ENCODE data around the gene GRIA4.

Gene GRIA4

DNA sequence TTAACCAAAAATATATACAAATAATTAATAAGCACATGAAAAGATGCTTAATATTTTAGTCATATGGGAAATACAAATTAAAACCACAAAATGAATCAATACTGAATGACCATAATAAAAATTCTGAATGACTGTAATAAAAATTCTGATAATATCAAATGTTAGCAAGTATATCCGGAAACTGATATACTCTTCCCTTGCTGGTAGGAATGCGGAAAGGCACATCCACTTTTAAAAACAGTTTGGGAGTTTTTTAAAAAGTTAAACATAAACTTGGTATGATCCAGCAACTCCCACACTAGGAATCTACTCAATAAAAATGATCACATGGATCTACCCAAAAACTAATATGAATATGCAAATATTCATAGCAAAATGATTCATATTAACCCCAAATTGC is 30.8 kb upstream of the GRIA4 start:
- no peak overlapping the region for H3K9ac ChIP-seq (ENCODE audit: low read length)
- H3K9me3 ChIP-seq (ENCODE audit: insufficient read depth, low read length) = no peaks in the 10 kb centered on the region
- no peak overlapping the region for H2AFZ ChIP-seq (ENCODE audit: low read depth, low read length)
- H3K27ac ChIP-seq (ENCODE audit: low read length) = no peak overlapping the region
- H3K36me3 ChIP-seq (replicated peaks; ENCODE audit: low read depth, low read length) = no peaks in the 10 kb centered on the region
- no peak overlapping the region for H3K4me2 ChIP-seq (ENCODE audit: low read length)
- TF ChIP-seq EZH2phosphoT487 (IDR thresholded peaks at IDR 0.05; ENCODE audit: low read depth) = no peak
- TF ChIP-seq, protein P1, sequence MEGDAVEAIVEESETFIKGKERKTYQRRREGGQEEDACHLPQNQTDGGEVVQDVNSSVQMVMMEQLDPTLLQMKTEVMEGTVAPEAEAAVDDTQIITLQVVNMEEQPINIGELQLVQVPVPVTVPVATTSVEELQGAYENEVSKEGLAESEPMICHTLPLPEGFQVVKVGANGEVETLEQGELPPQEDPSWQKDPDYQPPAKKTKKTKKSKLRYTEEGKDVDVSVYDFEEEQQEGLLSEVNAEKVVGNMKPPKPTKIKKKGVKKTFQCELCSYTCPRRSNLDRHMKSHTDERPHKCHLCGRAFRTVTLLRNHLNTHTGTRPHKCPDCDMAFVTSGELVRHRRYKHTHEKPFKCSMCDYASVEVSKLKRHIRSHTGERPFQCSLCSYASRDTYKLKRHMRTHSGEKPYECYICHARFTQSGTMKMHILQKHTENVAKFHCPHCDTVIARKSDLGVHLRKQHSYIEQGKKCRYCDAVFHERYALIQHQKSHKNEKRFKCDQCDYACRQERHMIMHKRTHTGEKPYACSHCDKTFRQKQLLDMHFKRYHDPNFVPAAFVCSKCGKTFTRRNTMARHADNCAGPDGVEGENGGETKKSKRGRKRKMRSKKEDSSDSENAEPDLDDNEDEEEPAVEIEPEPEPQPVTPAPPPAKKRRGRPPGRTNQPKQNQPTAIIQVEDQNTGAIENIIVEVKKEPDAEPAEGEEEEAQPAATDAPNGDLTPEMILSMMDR (IDR thresholded peaks at IDR 0.05; ENCODE audit: low read depth, low read length) = no peak
- no peak overlapping the region for H3K4me3 ChIP-seq (ENCODE audit: low read length)
- H3K79me2 ChIP-seq (ENCODE audit: low read length) = no peaks in the 10 kb centered on the region
- H4K20me1 ChIP-seq (ENCODE audit: insufficient read depth, low read length) = no peaks in the 10 kb centered on the region
- H3K4me1 ChIP-seq (ENCODE audit: low read length) = no peaks in the 10 kb centered on the region
- H3K27me3 ChIP-seq (ENCODE audit: low read depth, low read length) = no peaks in the 10 kb centered on the region

DNA sequence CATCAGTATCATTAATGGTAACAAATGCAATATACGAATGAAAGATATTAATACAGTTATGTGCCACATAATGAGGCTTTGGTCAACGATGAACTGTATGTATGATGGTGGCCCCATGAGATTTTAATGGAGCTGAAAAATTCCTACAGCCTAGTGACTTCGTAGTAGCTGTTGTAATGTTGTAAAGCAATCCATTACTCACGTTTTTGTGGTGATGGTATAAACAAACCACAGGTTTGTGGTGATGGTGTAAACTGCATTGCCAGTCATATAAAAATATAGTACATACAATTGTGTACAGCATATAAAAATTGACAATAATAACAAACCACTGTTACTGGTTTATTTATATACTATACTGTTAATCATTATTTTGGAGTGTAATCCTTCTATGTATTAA is 27.4 kb upstream of the GRIA4 start:
- Histone ChIP-seq H3K4me3 (ENCODE audit: low read length) (no peak overlapping the region), H3K27ac (ENCODE audit: low read length) (no peak overlapping the region), H2AFZ (ENCODE audit: low read depth, low read length) (no peak overlapping the region)

DNA sequence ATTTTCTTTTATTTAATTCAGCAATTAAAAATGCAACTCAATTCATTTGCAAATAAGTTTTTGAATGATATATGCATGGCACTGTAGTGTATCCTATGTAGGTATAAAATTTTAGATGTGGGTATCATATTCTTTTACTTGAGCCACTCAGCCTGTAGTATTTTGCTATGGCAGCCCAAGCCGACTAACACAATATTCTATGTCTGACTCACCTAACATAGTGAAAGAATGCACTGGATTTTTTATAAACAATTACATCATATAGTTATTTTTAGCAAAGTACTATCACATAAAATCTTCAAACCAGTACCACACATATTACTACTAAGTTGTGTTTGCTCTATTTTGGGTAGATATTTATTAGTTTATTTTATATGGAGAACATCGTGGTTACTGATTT is 21.9 kb upstream of the GRIA4 start:
- Histone ChIP-seq H3K36me3 (replicated peaks; ENCODE audit: low read depth, low read length) (no peaks in the 10 kb centered on the region), H3K9me3 (ENCODE audit: insufficient read depth, low read length) (no peaks in the 10 kb centered on the region), H2AFZ (ENCODE audit: low read depth, low read length) (no peak overlapping the region), H3K9ac (ENCODE audit: low read length) (no peak overlapping the region), H3K27me3 (ENCODE audit: low read depth, low read length) (no peaks in the 10 kb centered on the region), H3K4me1 (ENCODE audit: low read length) (no peaks in the 10 kb centered on the region), H3K4me3 (ENCODE audit: low read length) (no peak overlapping the region), H3K79me2 (ENCODE audit: low read length) (no peaks in the 10 kb centered on the region), H3K4me2 (ENCODE audit: low read length) (no peak overlapping the region), H4K20me1 (ENCODE audit: insufficient read depth, low read length) (no peaks in the 10 kb centered on the region), H3K27ac (ENCODE audit: low read length) (no peak overlapping the region)
- TF ChIP-seq, protein P1 (IDR thresholded peaks at IDR 0.05; ENCODE audit: low read depth, low read length) = no peak
- no peak for TF ChIP-seq EZH2phosphoT487 (IDR thresholded peaks at IDR 0.05; ENCODE audit: low read depth)

More for the DNA sequence above, 27.4 kb upstream of the GRIA4 start:
- H3K9me3 ChIP-seq (ENCODE audit: insufficient read depth, low read length) = no peaks in the 10 kb centered on the region
- no peak overlapping the region for H3K9ac ChIP-seq (ENCODE audit: low read length)
- no peaks in the 10 kb centered on the region for H4K20me1 ChIP-seq (ENCODE audit: insufficient read depth, low read length)
- H3K4me2 ChIP-seq (ENCODE audit: low read length) = no peak overlapping the region
- TF ChIP-seq EZH2phosphoT487 (IDR thresholded peaks at IDR 0.05; ENCODE audit: low read depth) = no peak
- TF ChIP-seq, protein P1 (IDR thresholded peaks at IDR 0.05; ENCODE audit: low read depth, low read length) = no peak
- H3K79me2 ChIP-seq (ENCODE audit: low read length) = no peaks in the 10 kb centered on the region
- no peaks in the 10 kb centered on the region for H3K4me1 ChIP-seq (ENCODE audit: low read length)
- H3K27me3 ChIP-seq (ENCODE audit: low read depth, low read length) = no peaks in the 10 kb centered on the region
- H3K36me3 ChIP-seq (replicated peaks; ENCODE audit: low read depth, low read length) = no peaks in the 10 kb centered on the region

DNA sequence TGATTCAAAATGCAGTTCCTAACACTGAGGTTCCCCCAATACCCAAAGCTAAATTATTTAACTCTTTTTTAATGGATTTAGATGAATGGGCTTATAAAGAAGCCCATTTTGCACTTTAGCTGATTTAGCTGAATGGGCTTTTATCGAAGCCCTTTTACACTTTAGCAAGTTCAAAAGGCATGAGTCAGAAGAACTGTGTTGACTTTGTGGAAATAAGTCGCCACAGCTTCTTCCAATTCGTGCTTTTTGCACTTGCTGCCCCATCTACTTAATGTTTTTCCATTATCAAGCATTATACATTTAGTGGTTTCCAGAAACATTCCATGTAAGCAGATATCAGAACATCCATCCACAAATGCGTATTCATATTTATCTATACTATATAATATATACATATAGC is 20.5 kb upstream of the GRIA4 start:
- H3K9ac ChIP-seq (ENCODE audit: low read length) = no peak overlapping the region
- H3K9me3 ChIP-seq (ENCODE audit: insufficient read depth, low read length) = no peaks in the 10 kb centered on the region
- no peak overlapping the region for H3K27ac ChIP-seq (ENCODE audit: low read length)
- H3K36me3 ChIP-seq (replicated peaks; ENCODE audit: low read depth, low read length) = no peaks in the 10 kb centered on the region
- H3K27me3 ChIP-seq (ENCODE audit: low read depth, low read length) = no peaks in the 10 kb centered on the region
- no peak overlapping the region for H3K4me3 ChIP-seq (ENCODE audit: low read length)
- no peaks in the 10 kb centered on the region for H4K20me1 ChIP-seq (ENCODE audit: insufficient read depth, low read length)
- TF ChIP-seq EZH2phosphoT487 (IDR thresholded peaks at IDR 0.05; ENCODE audit: low read depth) = no peak
- no peak overlapping the region for H3K4me2 ChIP-seq (ENCODE audit: low read length)
- H3K79me2 ChIP-seq (ENCODE audit: low read length) = no peaks in the 10 kb centered on the region
- H2AFZ ChIP-seq (ENCODE audit: low read depth, low read length) = no peak overlapping the region
- H3K4me1 ChIP-seq (ENCODE audit: low read length) = no peaks in the 10 kb centered on the region

DNA sequence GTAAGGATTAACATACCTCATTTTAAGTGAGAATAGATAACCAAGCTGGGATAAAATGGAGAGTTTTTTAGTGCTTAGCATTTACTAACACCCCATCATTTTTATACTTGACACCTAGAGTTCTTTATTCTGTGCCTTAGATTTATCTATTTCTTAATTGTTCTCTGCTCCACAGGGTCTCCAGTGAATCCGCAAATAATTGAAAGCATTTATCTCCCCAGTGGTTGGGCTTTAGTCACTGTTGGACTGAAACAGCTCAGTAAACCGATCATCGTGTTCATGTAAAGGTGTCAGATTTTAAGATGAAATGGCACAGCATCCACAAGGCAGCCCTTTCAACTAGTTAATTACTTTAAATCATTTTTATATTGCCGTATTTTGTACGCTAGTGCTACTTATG is 17.8 kb upstream of the GRIA4 start:
- no peak overlapping the region for H3K27ac ChIP-seq (ENCODE audit: low read length)
- H3K4me1 ChIP-seq (ENCODE audit: low read length) = no peaks in the 10 kb centered on the region
- H3K79me2 ChIP-seq (ENCODE audit: low read length) = no peaks in the 10 kb centered on the region
- H3K36me3 ChIP-seq (replicated peaks; ENCODE audit: low read depth, low read length) = no peaks in the 10 kb centered on the region
- no peak overlapping the region for H3K9ac ChIP-seq (ENCODE audit: low read length)
- H2AFZ ChIP-seq (ENCODE audit: low read depth, low read length) = no peak overlapping the region
- H3K9me3 ChIP-seq (ENCODE audit: insufficient read depth, low read length) = no peaks in the 10 kb centered on the region
- TF ChIP-seq, protein P1 (IDR thresholded peaks at IDR 0.05; ENCODE audit: low read depth, low read length) = no peak
- TF ChIP-seq EZH2phosphoT487 (IDR thresholded peaks at IDR 0.05; ENCODE audit: low read depth) = no peak
- no peak overlapping the region for H3K4me3 ChIP-seq (ENCODE audit: low read length)
- no peaks in the 10 kb centered on the region for H3K27me3 ChIP-seq (ENCODE audit: low read depth, low read length)
- H4K20me1 ChIP-seq (ENCODE audit: insufficient read depth, low read length) = no peaks in the 10 kb centered on the region
- H3K4me2 ChIP-seq (ENCODE audit: low read length) = no peak overlapping the region
